Adipose tissue (tissue), 3 donors: ENCODE measurements around the gene CMTM8. TPM values are rescaled to one million over a fixed set of nuclear protein-coding genes. Genes with fewer than 3 reads are reported as not detected.
"Not testable (repeated sequence)": the region's sequence is repeated elsewhere in the genome, so short reads cannot be mapped to it uniquely, and the experiment has no call there.

ENCODE experiments used
- H3K27ac ChIP-seq: one replicate; pipeline ENCODE4 v1.5.1; 2013; ENCODE audit warnings: low read depth, low read length
- WGBS, 3 donors: extraction: QIAGEN DNeasy Blood & Tissue Kit; methylation state at CpG; one replicate each; pipeline ENCODE4 v1.1.7; 2013; 5-methylcytosine and 5-hydroxymethylcytosine counted together
- polyA plus RNA-seq, 3 donors: library from polyadenylated mRNA; stranded (reverse); fragments of 200-250 nt; gene quantifications; one replicate each; pipeline ENCODE4 v1.2.3, GENCODE V29; 2013
- donor health status: healthy with polysubstance abuse.
- donor health status: Bipolar disorder and iron deficiency.
- donor health status: healthy.

CMTM8 gene, protein sequence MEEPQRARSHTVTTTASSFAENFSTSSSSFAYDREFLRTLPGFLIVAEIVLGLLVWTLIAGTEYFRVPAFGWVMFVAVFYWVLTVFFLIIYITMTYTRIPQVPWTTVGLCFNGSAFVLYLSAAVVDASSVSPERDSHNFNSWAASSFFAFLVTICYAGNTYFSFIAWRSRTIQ
- polyA plus RNA-seq, result 10 to 100 TPM in 2 of 3 donors, 1 to 10 TPM in 1; 7.5 to 23.4 (median 13.8) TPM

DNA sequence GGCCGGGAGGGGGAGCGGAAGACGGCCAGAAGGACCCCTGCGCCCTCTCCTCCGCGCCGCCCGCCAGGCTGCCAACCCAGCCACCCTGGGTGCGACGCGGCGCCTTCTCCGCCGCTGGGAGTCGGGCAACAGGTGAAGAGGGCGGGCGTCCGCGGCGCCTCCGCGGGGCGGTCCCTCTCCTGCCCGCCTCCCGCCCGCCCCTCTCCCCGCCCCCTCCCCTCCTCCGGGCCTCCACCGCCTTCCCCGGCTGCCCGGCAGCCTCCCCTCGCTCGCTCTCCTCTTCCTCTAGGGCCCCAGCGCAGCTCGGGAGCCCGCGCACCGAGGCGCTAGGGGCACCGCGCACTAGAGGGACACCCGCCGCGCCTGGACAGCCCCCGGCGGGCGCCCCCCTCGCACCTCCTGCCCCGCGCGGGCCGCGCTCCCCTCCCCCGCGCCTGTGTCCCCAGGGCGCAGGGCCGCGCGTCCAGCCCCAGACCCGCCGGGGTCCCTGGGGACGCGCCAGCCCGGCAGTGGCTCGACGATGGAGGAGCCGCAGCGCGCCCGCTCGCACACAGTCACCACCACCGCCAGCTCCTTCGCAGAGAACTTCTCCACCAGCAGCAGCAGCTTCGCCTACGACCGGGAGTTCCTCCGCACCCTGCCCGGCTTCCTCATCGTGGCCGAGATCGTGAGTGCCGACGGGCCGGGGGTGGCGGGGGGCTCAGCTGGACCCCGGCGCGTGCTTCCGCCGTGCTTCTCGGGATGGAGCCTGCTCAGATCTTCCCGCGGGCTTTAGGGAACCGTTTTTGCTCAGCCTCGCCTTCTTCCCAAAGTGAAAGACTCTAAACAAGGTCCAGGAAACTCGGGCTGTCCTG lies at the start of gene CMTM8:
TSS of gene CMTM8 (plus strand) at position 228 of the 854 bp plus-strand sequence. CDS start at position 521, 293 bp downstream.
- 0 to 1% (median 1%) methylated on average over 67 to 94 of the region's 96 CpGs for WGBS, 3 donors
- no peak within 1 kb of the TSS for H3K27ac ChIP-seq

DNA sequence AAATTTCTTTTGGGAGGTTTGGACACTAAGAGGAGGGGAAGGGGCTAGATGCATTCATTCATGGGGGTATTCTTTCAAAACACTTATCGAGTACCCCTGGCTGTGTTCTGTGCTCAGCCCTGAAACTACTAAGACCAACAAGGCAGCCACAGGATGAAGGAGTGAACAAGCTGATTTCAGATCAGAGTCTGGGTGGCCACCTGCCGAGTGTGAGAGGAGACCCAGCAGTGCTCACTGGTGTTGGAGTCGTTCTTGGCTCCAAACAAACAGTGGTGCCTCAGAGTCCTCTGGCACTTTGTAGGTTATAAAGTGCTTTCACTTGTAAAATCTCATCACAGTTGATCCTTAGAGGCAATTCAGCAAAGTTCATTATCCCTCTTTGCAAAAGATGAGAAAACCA lies 48.8 kb upstream of the CMTM8 start:
- 76 to 78% (median 76%) methylated on average over 3 of the region's 3 CpGs for WGBS, 3 donors
- no peak overlapping the region for H3K27ac ChIP-seq

DNA sequence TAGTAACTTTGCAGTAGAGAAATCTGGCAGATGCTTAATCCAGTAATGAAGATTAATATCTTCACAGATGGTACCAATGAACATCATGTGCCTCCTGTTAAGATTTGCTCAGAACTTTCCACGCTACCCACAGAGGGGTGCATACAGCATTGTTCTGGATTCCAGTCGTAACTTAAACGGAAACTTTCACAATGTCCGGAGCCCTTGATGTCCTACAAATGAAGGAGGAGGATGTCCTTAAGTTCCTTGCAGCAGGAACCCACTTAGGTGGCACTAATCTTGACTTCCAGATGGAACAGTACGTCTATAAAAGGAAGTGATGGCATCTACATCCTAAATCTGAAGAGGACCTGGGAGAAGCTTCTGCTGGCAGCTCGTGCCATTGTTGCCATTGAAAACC lies 47.9 kb upstream of the CMTM8 start:
- H3K27ac ChIP-seq, result not testable (repeated sequence)
- WGBS, 3 donors, result 72 to 88% (median 75%) methylated on average over 6 of the region's 6 CpGs

DNA sequence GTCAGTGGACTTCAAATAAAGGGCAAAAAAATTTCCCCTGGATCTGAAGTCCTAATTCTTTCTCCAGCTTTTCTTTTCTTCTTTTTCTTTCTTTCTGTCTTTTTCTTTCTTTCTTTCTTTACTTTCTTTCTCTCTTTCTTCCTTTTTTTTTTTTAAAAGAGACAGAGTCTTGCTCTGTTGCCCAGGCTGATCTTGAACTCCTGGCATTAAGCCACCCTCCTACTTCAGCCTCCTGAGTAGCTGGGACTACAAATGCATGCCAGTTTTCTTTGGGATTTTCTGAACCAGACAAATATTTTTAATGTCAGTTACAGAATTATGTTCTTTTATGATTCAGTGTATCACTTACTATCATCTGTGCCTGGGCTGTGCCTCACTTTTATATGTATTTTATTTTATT lies 45.4 kb upstream of the CMTM8 start:
- H3K27ac ChIP-seq, result no peak overlapping the region

DNA sequence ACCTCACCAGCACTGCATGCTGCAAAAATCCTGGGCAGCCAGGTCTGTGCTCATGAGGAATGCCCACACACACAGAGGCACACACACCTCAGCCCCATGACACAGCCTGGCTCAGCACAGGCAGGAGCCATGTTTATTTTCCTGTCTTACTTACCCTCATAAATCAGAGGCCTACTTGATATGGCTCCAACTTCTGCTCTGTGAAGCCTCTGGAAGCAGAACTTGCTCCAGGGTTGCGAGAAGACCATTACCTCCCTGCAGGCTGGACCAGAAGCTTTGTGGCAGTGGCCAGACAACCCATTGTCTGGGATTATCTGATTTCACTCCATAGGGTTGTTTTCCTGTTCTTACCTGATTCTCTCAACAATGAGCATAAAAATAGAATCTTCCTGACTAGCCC lies 43.8 kb upstream of the CMTM8 start:
- no peak overlapping the region for H3K27ac ChIP-seq
- 66 to 87% (median 69%) methylated on average over 1 of the region's 1 CpG for WGBS, 3 donors

DNA sequence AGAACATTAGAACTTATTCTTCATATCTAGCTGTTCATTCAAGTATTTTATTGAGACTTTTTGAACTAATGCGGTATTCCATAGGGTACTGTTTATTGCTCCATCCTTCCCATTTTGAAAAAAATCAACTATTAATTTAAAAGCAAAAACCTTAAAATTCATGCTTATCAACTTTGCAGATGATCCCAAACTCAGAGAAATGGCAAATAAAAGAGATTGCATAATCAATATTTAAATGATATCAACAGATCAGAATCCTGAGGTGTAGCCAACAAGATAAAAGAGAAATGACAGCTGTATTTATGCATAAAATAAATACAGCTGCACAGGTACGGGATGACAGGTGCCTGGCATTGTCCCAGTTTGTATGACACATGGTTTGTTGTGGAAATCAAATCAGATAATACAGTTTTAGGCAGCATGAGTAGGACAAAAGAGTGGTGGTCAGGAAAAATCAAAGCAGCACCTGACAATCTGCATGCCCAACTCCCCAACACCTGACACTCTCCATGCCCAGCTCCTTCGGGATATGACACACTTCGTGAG lies 42.4 kb upstream of the CMTM8 start:
- WGBS, 3 donors, result 42 to 87% (median 78%) methylated on average over 4 of the region's 4 CpGs
- H3K27ac ChIP-seq, result no peak overlapping the region

DNA sequence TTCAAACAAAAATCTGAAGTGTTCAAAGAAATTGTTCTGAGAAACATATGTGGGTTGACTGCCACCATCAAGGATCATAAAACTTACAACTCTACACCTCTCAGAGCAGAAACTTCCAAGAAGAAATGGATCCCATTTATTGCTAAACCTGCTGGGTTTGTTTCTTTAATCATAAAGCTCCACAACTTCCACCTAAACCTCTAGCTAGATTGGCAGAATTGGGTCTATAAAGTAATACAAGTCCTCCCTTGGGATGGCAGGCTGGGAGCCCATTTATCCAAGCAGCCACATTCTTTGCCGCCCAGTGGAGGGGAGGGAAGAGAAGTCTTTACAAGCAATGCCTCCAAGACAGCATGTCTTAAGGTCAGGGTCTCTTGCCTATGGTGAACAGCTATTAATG lies 40.5 kb upstream of the CMTM8 start:
- 92 to 100% (median 92%) methylated on average over 1 of the region's 1 CpG for WGBS, 3 donors
- no peak overlapping the region for H3K27ac ChIP-seq

DNA sequence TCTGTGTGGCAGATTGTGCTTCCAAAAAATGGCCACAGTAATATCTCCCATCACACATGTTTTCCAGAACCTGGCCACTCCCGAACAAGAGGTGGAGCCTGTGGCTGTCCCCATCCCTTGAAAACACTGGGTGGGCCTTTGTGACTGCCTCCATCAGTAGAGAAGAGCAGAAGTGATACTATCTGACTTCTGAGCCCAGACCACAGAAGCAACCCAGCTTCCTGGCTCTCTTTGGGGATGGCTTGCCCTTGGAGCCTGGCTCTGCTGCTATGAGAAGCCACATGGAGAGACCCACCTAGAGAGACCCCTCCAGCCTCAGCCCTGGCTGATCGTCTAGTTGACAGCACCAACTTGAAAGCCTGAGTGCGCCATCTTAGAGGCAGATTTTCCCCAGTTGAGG lies 39.8 kb upstream of the CMTM8 start:
- 90 to 95% (median 92%) methylated on average over 3 of the region's 3 CpGs for WGBS, 3 donors
- H3K27ac ChIP-seq, result no peak overlapping the region

DNA sequence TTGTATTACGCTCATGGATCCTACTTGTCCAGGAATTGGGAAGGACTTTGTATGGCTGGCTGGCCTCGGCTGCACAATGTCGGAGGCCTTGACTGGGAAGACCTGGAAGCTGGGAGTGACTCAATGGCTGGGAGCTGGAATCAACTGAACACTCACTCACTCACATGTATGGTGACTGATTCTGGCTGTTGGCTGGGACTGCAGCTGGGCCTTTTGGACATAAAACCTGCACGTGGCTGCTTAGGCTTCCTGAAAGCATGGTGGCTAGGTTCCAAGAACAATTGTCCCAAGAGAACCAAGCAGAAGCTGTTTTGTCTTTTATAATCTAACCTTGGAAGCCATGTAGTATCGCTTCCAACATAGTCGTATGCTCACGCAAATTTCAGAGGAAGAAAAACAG lies 38.0 kb upstream of the CMTM8 start:
- WGBS, 3 donors, result 38 to 78% (median 61%) methylated on average over 7 of the region's 7 CpGs
- no peak overlapping the region for H3K27ac ChIP-seq

DNA sequence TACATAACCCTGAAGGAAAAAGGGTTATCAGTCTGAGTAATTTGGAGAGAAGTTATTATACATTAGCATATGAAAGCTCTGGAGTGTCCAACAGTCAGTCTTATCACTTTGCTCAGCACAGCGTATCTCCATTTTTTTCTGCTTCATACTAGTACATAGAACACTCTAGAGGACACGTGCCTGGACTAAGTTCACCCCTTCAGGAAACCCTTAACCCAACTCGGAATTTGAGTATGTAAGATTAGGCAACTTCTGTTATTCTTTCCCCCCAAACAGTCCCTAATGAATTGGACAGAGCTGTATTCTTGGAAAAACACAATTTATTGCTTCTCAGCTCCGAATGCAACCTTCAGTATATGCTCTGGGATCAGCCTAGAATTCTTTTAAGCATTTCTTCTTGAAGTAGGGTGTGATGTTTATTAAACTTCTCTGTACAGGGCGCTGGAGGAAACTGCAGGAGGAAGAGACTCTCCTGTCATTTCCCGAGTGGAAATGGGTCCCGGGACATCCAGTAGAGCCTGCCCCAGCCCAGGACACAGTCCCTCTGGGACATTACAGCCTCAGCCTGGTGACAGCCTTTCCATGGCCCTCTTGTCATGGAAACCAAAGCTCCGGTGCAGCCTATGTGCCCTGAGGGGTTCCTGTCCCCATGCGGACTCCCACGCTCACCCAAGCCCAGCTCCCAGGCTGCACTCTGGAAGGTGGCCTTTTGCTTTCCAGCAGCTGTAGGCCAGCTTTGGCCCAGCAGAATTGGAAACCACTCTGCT lies 37.3 kb upstream of the CMTM8 start:
- WGBS, 3 donors, result 39 to 74% (median 47%) methylated on average over 10 of the region's 10 CpGs
- no peak overlapping the region for H3K27ac ChIP-seq

DNA sequence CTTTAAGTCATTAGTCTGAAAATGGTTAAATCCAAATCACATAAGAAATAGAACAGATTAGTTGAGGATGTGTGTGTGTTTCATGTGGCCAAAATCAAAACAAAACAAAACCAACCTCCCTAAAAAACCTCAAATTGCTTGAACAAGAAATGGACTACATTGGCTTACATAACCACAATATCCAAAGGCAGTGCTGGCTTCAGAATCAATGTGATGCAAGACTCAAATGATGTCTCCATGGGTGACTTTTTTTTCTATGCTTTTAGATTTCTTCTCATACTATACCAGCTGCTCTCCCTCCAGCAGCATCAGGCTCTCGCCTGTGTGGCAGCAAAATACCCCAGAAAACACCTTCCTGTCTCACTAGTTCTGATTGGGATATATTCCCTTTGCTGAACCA lies 36.0 kb upstream of the CMTM8 start:
- WGBS, 3 donors, result 74 to 90% (median 77%) methylated on average over 1 of the region's 1 CpG
- no peak overlapping the region for H3K27ac ChIP-seq

DNA sequence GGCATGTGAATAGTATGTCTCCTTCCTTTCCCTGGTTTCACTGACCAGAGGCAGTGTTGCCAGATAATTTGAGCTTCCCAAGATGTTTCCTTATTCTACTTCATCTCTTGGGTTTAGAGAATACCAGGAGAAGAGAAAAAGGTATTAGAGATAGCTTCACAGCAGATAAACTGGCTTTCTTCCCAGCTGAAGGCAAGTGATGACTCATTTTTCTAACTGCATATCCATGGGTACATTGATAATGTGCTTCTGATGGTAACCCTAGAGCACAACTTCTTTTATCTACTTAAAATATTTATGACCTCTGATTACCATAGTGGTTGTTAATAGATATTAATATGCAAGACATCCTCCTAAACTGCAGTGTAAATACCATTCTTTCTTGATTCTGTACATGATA lies 34.6 kb upstream of the CMTM8 start:
- no peak overlapping the region for H3K27ac ChIP-seq

DNA sequence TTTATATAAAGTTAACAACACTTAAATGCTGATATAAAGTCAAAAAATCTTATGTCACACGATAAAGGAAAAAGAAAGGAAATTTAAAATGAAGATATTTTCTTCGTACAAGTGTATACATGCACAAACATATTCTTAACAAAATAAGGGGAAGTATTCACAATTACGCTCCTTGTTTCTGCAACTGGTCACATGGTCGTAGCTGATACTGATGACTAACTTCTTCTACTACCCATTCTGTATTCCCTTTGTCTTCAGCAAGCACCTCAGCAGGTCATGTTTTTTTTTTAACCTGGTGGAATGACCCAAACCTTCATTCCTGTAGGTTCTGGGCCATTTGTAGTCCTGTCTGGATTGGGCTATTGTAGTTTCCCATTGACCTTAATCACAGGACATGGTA lies 30.0 kb upstream of the CMTM8 start:
- H3K27ac ChIP-seq, result no peak overlapping the region
- WGBS, 3 donors, result 71 to 91% (median 80%) methylated on average over 4 of the region's 4 CpGs

DNA sequence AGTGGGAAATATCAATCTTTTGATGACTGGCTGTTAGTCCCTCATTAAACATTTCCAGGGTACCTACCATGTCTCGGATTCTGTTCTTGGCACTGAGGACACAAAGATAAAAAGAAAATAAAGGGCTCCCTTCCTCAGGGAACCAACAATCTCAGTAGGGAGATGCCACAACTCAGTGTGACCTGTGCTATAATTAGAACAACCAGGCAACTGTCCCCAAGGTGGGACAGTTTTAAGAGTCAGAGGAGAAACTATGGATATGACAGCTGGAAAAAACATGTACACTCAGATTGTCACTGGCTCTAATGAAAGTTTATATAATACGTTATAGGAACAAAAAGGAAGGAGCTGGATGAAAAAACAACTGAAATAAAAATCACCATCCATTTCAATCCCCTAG lies 23.3 kb upstream of the CMTM8 start:
- no peak overlapping the region for H3K27ac ChIP-seq
- WGBS, 3 donors, result 44 to 91% (median 88%) methylated on average over 2 of the region's 2 CpGs

DNA sequence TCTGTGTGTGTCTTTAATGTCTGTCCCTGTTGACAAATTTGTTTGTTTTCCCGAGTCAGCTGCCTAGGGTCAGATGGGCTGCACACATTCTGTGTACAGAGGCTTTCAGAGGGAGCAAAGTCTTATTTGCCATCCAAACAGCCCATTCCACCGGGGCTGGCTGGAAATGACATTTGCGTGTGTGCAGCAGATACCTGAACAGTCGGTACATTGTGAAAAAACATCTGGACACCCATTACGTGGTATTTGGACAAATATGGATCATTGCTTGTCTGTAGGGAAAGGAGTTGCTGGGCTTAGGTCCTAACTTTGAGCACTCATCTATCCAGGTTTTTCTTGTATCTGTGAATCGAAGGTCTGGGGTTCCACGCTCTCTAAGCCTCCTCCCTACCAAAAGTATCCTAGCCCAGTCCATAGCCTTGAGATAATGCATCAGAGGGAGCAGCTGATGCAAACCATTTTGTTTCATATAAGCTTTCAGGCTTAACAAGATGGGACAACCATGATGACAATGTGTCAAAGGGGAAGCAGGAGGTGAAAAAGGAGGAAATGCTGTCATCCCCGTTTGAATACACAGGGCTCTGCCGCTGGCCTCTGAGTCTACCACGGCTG lies 22.2 kb upstream of the CMTM8 start:
- H3K27ac ChIP-seq, result no peak overlapping the region
- 22 to 63% (median 60%) methylated on average over 10 of the region's 10 CpGs for WGBS, 3 donors

DNA sequence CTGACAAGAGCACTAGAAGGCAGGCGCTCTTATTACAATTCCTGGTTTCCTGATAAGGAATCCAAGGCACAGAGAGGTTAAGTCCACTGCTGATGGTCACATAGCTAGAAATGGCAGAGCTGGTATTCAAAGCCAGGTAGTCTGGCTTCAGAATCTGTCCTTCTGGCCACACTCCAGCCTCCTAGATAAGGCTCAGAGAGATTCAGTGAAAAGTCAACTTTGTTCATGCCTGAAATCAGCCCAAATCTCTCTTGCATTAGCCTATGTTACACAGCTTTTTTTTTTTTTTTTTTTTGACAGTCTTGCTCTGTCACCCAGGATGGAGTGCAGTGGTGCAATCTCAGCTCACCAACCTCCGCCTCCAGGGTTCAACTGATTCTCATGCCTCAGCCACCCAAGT lies 21.1 kb upstream of the CMTM8 start:
- 28 to 91% (median 86%) methylated on average over 2 of the region's 2 CpGs for WGBS, 3 donors
- no peak overlapping the region for H3K27ac ChIP-seq

DNA sequence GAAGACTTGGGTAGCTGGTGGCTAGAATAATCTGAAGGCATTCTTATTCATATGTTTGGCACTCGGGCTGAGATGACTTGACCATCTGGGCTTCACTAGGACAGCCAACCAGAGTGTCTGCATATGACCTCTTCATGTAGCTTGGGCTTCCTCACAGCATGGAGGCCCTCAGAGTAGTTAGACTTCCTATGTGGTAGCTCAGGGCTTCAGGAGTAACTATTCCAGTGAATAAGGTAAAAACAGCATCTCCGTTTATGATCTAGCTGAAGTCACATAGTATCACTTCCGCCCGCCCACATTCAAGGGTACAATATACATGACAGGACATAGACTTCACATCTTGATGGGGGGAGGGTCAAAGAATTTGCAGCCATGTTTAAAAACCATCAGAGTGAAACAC lies 18.9 kb upstream of the CMTM8 start:
- H3K27ac ChIP-seq, result no peak overlapping the region
- 83 to 98% (median 93%) methylated on average over 4 of the region's 4 CpGs for WGBS, 3 donors

DNA sequence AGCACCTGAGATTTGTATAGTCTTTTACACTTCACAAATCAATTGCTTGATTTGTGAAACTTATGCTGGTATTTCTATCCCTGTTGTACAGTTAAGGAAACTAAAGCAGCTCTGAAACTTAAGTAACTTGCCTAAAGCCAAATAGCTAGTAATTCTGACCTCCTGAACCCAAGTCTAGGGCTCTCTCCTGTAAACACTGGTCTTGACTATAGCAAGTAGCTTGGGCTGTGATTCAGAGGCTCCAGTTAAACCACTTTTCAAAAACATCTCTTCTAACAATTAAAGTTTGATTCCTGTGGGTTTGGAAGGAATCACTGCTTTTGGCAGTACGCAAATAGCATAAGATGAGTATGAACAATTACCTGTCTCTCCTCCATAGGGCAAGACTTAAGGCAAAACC lies 18.5 kb upstream of the CMTM8 start:
- no peak overlapping the region for H3K27ac ChIP-seq
- 97 to 100% (median 100%) methylated on average over 1 of the region's 1 CpG for WGBS, 3 donors

DNA sequence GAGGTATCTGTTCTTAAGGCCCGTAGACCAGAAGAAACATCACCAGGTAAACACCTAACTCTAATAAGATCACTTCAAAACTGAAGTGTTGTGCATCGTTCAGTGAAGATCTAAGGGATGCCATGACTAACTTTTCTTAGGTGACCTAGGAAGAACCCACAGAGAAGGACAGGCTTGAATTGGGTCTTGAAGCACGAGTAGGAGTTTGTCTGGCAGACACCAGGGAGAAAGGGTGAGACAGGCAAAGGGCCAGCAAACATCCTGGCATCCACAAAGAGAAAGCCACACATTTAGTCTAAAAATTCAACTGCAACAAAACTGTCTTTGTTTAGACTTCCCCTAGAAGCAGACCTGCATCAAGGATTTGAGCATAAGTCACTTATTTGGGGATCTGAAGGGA lies 15.5 kb upstream of the CMTM8 start:
- WGBS, 3 donors, result 94 to 97% (median 96%) methylated on average over 3 of the region's 3 CpGs
- H3K27ac ChIP-seq, result no peak overlapping the region
